ENCODE data around the gene OGFOD1. TPM values are rescaled to one million over a fixed set of nuclear protein-coding genes. Genes with fewer than 3 reads are reported as not detected.

The OGFOD1 gene
- total and polyA plus RNA-seq, 2 experiments from 2014 or later = 74.5 to 76.3 TPM

GRCh38 chr16:56477096-56477878 is 25.9 kb downstream of the OGFOD1 start:
- Histone ChIP-seq H3K27ac (ENCODE audit: low read depth) (0 out of 2 replicates have a peak overlapping the region, but pooled peaks have one; percentile 42), H3F3A (replicated peaks; ENCODE audit: low read depth) (no peaks in the 10 kb centered on the region), H3K4me1 (ENCODE audit: insufficient read depth) (no peaks in the 10 kb centered on the region; the same call in 1 of the 2 replicates), H3K9me2 (ENCODE audit: insufficient read depth) (no peaks in the 10 kb centered on the region), H4K20me1 (replicated peaks; ENCODE audit: insufficient read depth) (peaks cover under 1% of the 10 kb centered on the region), H3K79me2 (replicated peaks; ENCODE audit: insufficient read depth) (no peaks in the 10 kb centered on the region), H3K4me2 (no peak overlapping the region), H3K4me3 (no peak overlapping the region), H3K36me3 (ENCODE audit: insufficient read depth) (peaks cover 39% of the 10 kb centered on the region), H3K27me3 (ENCODE audit: insufficient read depth) (no peaks in the 10 kb centered on the region), H2AFZ (no peak overlapping the region)
- TF ChIP-seq REST (IDR thresholded peaks at IDR 0.05; ENCODE audit: unreplicated experiment) (no peak), EZH2phosphoT487 (IDR thresholded peaks at IDR 0.05; ENCODE audit: unreplicated experiment) (no peak), EZH2 (IDR thresholded peaks at IDR 0.05; ENCODE audit: low read depth, unreplicated experiment) (no peak), ETS1 (IDR thresholded peaks at IDR 0.05) (no peak), CREB1 (CRISPR knock-in tag; IDR thresholded peaks at IDR 0.05; ENCODE audit: low read depth) (no peak), CTCF (conservative IDR thresholded peaks at IDR 0.05; ENCODE audit: low read depth in 2 of 2) (no peak), NANOG (IDR thresholded peaks at IDR 0.05; ENCODE audit: borderline replicate concordance) (no peak), ZNF114 (CRISPR knock-in tag; IDR thresholded peaks at IDR 0.05) (no peak), ZNF462 (CRISPR knock-in tag; IDR thresholded peaks at IDR 0.05) (no peak), STAT1 (IDR thresholded peaks at IDR 0.05; ENCODE audit: unreplicated experiment) (no peak), ZNF331 (CRISPR knock-in tag; IDR thresholded peaks at IDR 0.05; ENCODE audit: low read depth) (no peak), POLR2AphosphoS5 (IDR thresholded peaks at IDR 0.05; ENCODE audit: low read depth) (no peak)
- Mint-ChIP-seq H3K27ac (peak overlapping the region; percentile 56; the same call in 1 of the 2 replicates), H3K27me3 (ENCODE audit: insufficient read depth, low read depth, poor library complexity) (no peaks in the 10 kb centered on the region), H3K36me3 (ENCODE audit: low read depth) (peaks cover 53% of the 10 kb centered on the region), H3K9me3 (no peaks in the 10 kb centered on the region), H3K4me3 (no peak overlapping the region), H3K4me1 (peaks cover 9% of the 10 kb centered on the region; the same call in 2 of the 3 replicates)
- no peak for ATAC-seq
- DNase-seq (ENCODE audit: low spot score) = no peak
